K562 (cell line): ENCODE measurements around the gene RNF145. TPM values are rescaled to one million over a fixed set of nuclear protein-coding genes. Genes with fewer than 3 reads are reported as not detected.

ENCODE experiments used
- ATAC-seq: fragments of 200-7000 bp; cut with Tn5 transposase; 3 replicates; pipeline ENCODE4 v1.9.1; 2020; ENCODE audit warnings: moderate library complexity
- BruUV-seq: library from RNA; stranded (reverse); fragments of 400-500 nt; replicated peaks from 2 replicates; lab custom pipeline; 2021; lab: Mats Ljungman, UMichigan
- CTCF ChIA-PET: fragments of 300-600 bp; formaldehyde crosslinking; extraction: SDS; loops from one replicate; lab custom pipeline; 2021; ENCODE audit warnings: low intra/inter-chr PET ratio; lab: Yijun Ruan, JAX
- POLR2A ChIA-PET: fragments of 300-600, 350-650 bp; sonication (Branson Sonifier 250); formaldehyde crosslinking; extraction: SDS; loops from one replicate; lab custom pipeline; 2021; ENCODE audit warnings: antibody characterized with exemption, inconsistent platforms; lab: Yijun Ruan, JAX
- DNase-seq, 4 experiments: peaks; one replicate each; pipeline versions ENCODE4 v3.0.0 to v3.0.0-alpha.2; 2011 to 2018; ENCODE audit warnings: low spot score in 3 of 4, mixed read lengths in 3 of 4; ENCODE audit errors: extremely low read depth in 1 of 4
- FAIRE-seq: peaks from 2 replicates; lab custom pipeline; 2011; peaks lifted over from hg19 to GRCh38; lab: Jason Lieb, UNC
- H2AFZ ChIP-seq: 2 replicates; pipeline ENCODE4 v1.6.0; 2011; ENCODE audit warnings: low read depth, low read length, control low read depth, inconsistent platforms
- H3K27ac ChIP-seq: fragments of 200-600 bp; 3 replicates; pipeline ENCODE4 v1.8.0; 2011; ENCODE audit warnings: low read depth, mild to moderate bottlenecking, control low read depth, inconsistent platforms, low read length, moderate library complexity, mixed read lengths; ENCODE audit errors: extremely low read depth
- H3K27me3 ChIP-seq, 2 experiments: fragments of 300-600 bp in 1 of 2; 2 replicates in 1 of 2; 3 replicates in 1 of 2; pipeline versions ENCODE4 v1.6.0 to v1.8.0; 2011; ENCODE audit warnings: inconsistent platforms in 2 of 2, low read length in 2 of 2, mild to moderate bottlenecking in 1 of 2, mixed read lengths in 1 of 2, moderate library complexity in 1 of 2; ENCODE audit not compliant: control insufficient read depth in 2 of 2, insufficient read depth in 2 of 2
- H3K36me3 ChIP-seq: fragments of 300-600 bp; 3 replicates; pipeline ENCODE4 v1.8.0; 2011; ENCODE audit warnings: mild to moderate bottlenecking, low read length, inconsistent platforms; ENCODE audit not compliant: control insufficient read depth, insufficient read depth
- H3K4me1 ChIP-seq, 2 experiments: fragments of 200-600 bp in 1 of 2; replicated peaks in 1 of 2; 2 replicates in 1 of 2; 3 replicates in 1 of 2; pipeline versions ENCODE4 v1.5.1 to v1.8.0; 2011; ENCODE audit warnings: inconsistent platforms in 2 of 2, low read length in 2 of 2, mild to moderate bottlenecking in 1 of 2, mixed read lengths in 1 of 2, moderate library complexity in 1 of 2; ENCODE audit not compliant: control insufficient read depth in 2 of 2, insufficient read depth in 2 of 2
- H3K4me2 ChIP-seq: 2 replicates; pipeline ENCODE4 v1.6.1; 2011; ENCODE audit warnings: low read length, control low read depth, inconsistent platforms, mixed read lengths; ENCODE audit not compliant: insufficient read depth
- H3K4me3 ChIP-seq: fragments of 200-600 bp; sonication (generic), shearing (Covaris generic); 2 replicates; pipeline ENCODE4 v1.5.1; 2016; ENCODE audit warnings: control low read depth, inconsistent platforms
- H3K79me2 ChIP-seq: fragments of 200-600 bp; 3 replicates; pipeline ENCODE4 v1.8.0; 2011; ENCODE audit warnings: low read length, inconsistent platforms; ENCODE audit not compliant: control insufficient read depth, insufficient read depth
- H3K9ac ChIP-seq, 2 experiments: 2 replicates each; pipeline versions ENCODE4 v1.6.0 to v1.6.1; 2011; ENCODE audit warnings: low read depth in 2 of 2, low read length in 2 of 2, control low read depth in 1 of 2, inconsistent platforms in 1 of 2, mild to moderate bottlenecking in 1 of 2, mixed read lengths in 1 of 2; ENCODE audit not compliant: insufficient read depth in 1 of 2
- H3K9me1 ChIP-seq: one replicate; pipeline ENCODE4 v1.6.0; 2011; ENCODE audit warnings: inconsistent platforms, mild to moderate bottlenecking, low read length, moderate library complexity; ENCODE audit not compliant: control insufficient read depth, insufficient read depth
- H3K9me3 ChIP-seq: replicated peaks from 2 replicates; pipeline ENCODE4 v1.5.1; 2011; ENCODE audit warnings: low read depth, low read length, inconsistent platforms; ENCODE audit not compliant: control insufficient read depth, insufficient read depth
- H4K20me1 ChIP-seq: replicated peaks from 2 replicates; pipeline ENCODE4 v1.6.1; 2011; ENCODE audit warnings: low read length, inconsistent platforms, mixed read lengths; ENCODE audit not compliant: control insufficient read depth, insufficient read depth
- FOXA3 ChIP-seq, 2 experiments: fragments of 450-650 bp in 1 of 2; sonication (generic) in 1 of 2; formaldehyde crosslinking; IDR thresholded peaks in 1 of 2; conservative IDR thresholded peaks in 1 of 2; 2 replicates each; pipeline versions ENCODE4 v1.4.0 to v1.8.0; 2020 to 2022; ENCODE audit warnings: mild to moderate bottlenecking in 2 of 2, missing genetic modification reagents in 1 of 2
- ZNF431 ChIP-seq: sonication (generic); formaldehyde crosslinking; IDR thresholded peaks from 2 replicates; pipeline ENCODE4 v1.8.0; 2022; ENCODE audit warnings: mild to moderate bottlenecking, missing genetic modification reagents
- WGBS: fragments of 100-300 bp; shearing (Covaris generic); methylation state at CpG from one replicate; pipeline ENCODE4 v1.1.6; 2016; ENCODE audit warnings: low coverage, mixed read lengths; ENCODE audit not compliant: insufficient coverage; ENCODE audit errors: missing lambda C conversion rate; 5-methylcytosine and 5-hydroxymethylcytosine counted together
- in situ Hi-C: fragments of 300-500 bp; cut with MboI; formaldehyde crosslinking; loops from 4 replicates; pipeline ENCODE4 v1.15.0; 2018; ENCODE audit warnings: inconsistent platforms, mixed read lengths
- intact Hi-C: fragments of 100-400 bp; cut with micrococcal nuclease; formaldehyde crosslinking; loops from 2 replicates; pipeline ENCODE4 v1.14.2; 2022
- polyA plus RNA-seq, 8 experiments: library from polyadenylated mRNA; depleted of rRNA in 4 of 8; stranded (reverse) in 5 of 8; unstranded in 3 of 8; fragments of >200 nt; fragmentation: Nextera tagmentation in 2 of 8; fragmentation: Illumina TruSeq in 1 of 8; extraction: Ambion mirVana in 2 of 8; extraction: Trizol in 1 of 8; gene quantifications; 2 replicates each; pipeline versions ENCODE4 v1.2.1 to v1.2.3, GENCODE V29; 2011 to 2014; ENCODE audit warnings: inconsistent platforms in 1 of 8, missing spikeins in 1 of 8
- total RNA-seq, 7 experiments: library from RNA; depleted of rRNA in 6 of 7; stranded (reverse); fragments of >200 nt in 6 of 7; fragmentation: Illumina TruSeq in 2 of 7; extraction: Trizol in 2 of 7; gene quantifications; 2 replicates each; pipeline versions ENCODE4 v1.2.1 to v1.2.3, GENCODE V29; 2011 to 2021; ENCODE audit warnings: low replicate concordance in 1 of 7

Gene RNF145
- total and polyA plus RNA-seq, 9 of the 15 experiments (the other 6 are each of a cell fraction or from before 2014, with no cell fraction given): 13.6 to 40.7 (median 25.4) TPM

GRCh38 chr5:159179529-159180305 is 29.6 kb downstream of the RNF145 start:
- ATAC-seq (peak; percentile 18), FAIRE-seq (no peak), DNase-seq (no peak)
- BruUV-seq: no TSS peak
- H3K9ac ChIP-seq: no peak overlapping the region
- in situ Hi-C loops: no loop called here
- WGBS: 23% methylated on average over 3 of the region's 3 CpGs
- no peaks in the 10 kb centered on the region for H3K9me3 ChIP-seq
- peaks cover 64% of the 10 kb centered on the region; the same call in 2 of the 3 replicates for H3K36me3 ChIP-seq
- H4K20me1 ChIP-seq: no peaks in the 10 kb centered on the region; the same call in 1 of the 2 replicates
- no peaks in the 10 kb centered on the region for H3K27me3 ChIP-seq
- no peaks in the 10 kb centered on the region for H3K9me1 ChIP-seq
- peaks cover 0 to 13% of the 10 kb centered on the region in 2 experiments; a peak in 2 of 5 replicates for H3K4me1 ChIP-seq
- TF ChIP-seq ZNF431 (CRISPR knock-in tag) (no peak), FOXA3 (CRISPR knock-in tag; conservative IDR thresholded peaks at IDR 0.05 in 1 of 2, IDR thresholded peaks at IDR 0.05 in 1 of 2) (peak in 1 of 2 experiments; percentile 21; a peak in 1 of 4 replicates)
- TF ChIP-seq, all 486 proteins: peak for 1
- intact Hi-C loops: loop anchor here (2.0 kb wide), 1 partner anchor 27 kb away; no protein-coding TSS in a partner anchor
- CTCF ChIA-PET: interaction anchor here (1.3 kb wide), 1 partner anchor 138 kb away, joined by 3 read pairs; no protein-coding TSS in a partner anchor
- no peak overlapping the region for H3K4me2 ChIP-seq
- H2AFZ ChIP-seq: no peak overlapping the region
- peaks cover 57% of the 10 kb centered on the region for H3K79me2 ChIP-seq
- POLR2A ChIA-PET: interaction anchor here (1.0 to 1.5 kb wide), 2 partner anchors 11 to 28 kb away, joined by 3 read pairs; no protein-coding TSS in a partner anchor
- H3K4me3 ChIP-seq: no peak overlapping the region
- peak overlapping the region; percentile 60; the same call in 1 of the 3 replicates for H3K27ac ChIP-seq
